MM.1S (cell line): ENCODE results near the gene FOXL2.

Experiments used
- EZH2 ChIP-seq: fragments of 300-600 bp; sonication (generic); optimal IDR thresholded peaks from 2 replicates; pipeline ENCODE3; 2017; ENCODE audit warnings: low read depth, mild to moderate bottlenecking, antibody characterized with exemption, low read length, mixed read lengths
- EZH2phosphoT487 ChIP-seq: fragments of 300-600 bp; sonication (generic); IDR thresholded peaks from 2 replicates; pipeline ENCODE4 v1.6.1; 2018; ENCODE audit warnings: antibody characterized with exemption, low read length
- TF ChIP-seq, protein P1 (sequence below): fragments of 300-600 bp; sonication (generic); IDR thresholded peaks from 2 replicates; pipeline ENCODE4 v1.5.1; 2016; ENCODE audit warnings: antibody characterized with exemption, low read length, mixed read lengths

DNA sequence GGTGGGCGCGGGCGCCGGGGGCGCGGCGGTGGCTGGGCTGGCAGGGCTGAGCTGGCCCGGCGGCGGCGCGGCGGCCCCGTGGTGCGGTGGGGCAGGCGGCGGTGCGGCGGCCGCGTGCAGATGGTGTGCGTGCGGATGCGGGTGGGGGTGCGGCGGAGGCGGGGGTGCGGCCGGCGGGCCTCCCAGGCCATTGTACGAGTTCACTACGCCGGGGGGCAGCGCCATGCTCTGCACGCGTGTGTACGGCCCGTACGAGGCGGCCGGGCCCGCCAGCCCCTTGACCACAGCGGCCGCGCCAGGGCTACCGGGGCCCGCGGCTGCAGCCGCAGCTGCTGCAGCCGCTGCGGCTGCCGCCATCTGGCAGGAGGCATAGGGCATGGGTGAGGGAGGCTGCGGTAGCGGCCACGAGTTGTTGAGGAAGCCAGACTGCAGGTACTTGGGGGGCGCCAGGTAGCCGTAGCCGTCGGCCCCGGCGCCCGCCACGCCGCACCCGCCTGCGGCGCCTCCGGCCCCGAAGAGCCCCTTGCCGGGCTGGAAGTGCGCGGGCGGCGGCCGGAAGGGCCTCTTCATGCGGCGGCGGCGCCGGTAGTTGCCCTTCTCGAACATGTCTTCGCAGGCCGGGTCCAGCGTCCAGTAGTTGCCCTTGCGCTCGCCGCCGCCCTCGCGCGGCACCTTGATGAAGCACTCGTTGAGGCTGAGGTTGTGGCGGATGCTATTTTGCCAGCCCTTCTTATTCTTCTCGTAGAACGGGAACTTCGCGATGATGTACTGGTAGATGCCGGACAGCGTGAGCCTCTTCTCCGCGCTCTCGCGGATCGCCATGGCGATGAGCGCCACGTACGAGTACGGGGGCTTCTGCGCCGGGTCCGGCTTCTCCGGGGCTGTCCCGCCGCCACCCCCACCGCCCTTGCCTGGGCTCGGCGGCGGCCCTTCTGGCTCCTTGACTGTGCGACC, 951 bp downstream of the FOXL2 start:
- TF ChIP-seq, protein P1, sequence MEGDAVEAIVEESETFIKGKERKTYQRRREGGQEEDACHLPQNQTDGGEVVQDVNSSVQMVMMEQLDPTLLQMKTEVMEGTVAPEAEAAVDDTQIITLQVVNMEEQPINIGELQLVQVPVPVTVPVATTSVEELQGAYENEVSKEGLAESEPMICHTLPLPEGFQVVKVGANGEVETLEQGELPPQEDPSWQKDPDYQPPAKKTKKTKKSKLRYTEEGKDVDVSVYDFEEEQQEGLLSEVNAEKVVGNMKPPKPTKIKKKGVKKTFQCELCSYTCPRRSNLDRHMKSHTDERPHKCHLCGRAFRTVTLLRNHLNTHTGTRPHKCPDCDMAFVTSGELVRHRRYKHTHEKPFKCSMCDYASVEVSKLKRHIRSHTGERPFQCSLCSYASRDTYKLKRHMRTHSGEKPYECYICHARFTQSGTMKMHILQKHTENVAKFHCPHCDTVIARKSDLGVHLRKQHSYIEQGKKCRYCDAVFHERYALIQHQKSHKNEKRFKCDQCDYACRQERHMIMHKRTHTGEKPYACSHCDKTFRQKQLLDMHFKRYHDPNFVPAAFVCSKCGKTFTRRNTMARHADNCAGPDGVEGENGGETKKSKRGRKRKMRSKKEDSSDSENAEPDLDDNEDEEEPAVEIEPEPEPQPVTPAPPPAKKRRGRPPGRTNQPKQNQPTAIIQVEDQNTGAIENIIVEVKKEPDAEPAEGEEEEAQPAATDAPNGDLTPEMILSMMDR = no peak
- TF ChIP-seq EZH2 (no peak), EZH2phosphoT487 (no peak)
